Measurements from ENCODE around the gene TRAF3IP1. TPM values are rescaled to one million over a fixed set of nuclear protein-coding genes. Genes with fewer than 3 reads are reported as not detected.

The TRAF3IP1 gene
- total RNA-seq, 2 experiments from 2014 or later: 5.1 to 6.9 TPM

- no peaks in the 10 kb centered on the region for H3K36me3 Mint-ChIP-seq (ENCODE audit: low read depth)
- no peak for TF ChIP-seq CTCF (IDR thresholded peaks at IDR 0.05)
These were observed 16.2 kb upstream of the TRAF3IP1 start for GRCh38 chr2:238304116-238304515.

GRCh38 chr2:238305092-238305862 is 15.0 kb upstream of the TRAF3IP1 start:
- H3K36me3 ChIP-seq (ENCODE audit: insufficient read depth, low read length): no peaks in the 10 kb centered on the region
- H3K9me3 ChIP-seq (ENCODE audit: control insufficient read depth in 1 of 2, insufficient read depth in 1 of 2, low read length in 2 of 2): no peaks in the 10 kb centered on the region
- H3K27ac ChIP-seq (ENCODE audit: low read depth in 1 of 2, low read length in 2 of 2): no peak overlapping the region
- H3K36me3 Mint-ChIP-seq (ENCODE audit: low read depth): no peaks in the 10 kb centered on the region
- H3K4me1 Mint-ChIP-seq (ENCODE audit: low read depth): no peaks in the 10 kb centered on the region
- peaks cover 0 to 4% of the 10 kb centered on the region in 2 experiments for H3K27me3 ChIP-seq (ENCODE audit: control insufficient read depth in 1 of 2, insufficient read depth in 2 of 2, low read length in 2 of 2)
- no peak for DNase-seq
- H3K4me1 ChIP-seq (ENCODE audit: insufficient read depth, low read length): no peaks in the 10 kb centered on the region
- no peak overlapping the region for H3K27ac Mint-ChIP-seq
- no peak for TF ChIP-seq CTCF (IDR thresholded peaks at IDR 0.05)
- intact Hi-C loops (cut with DNase I, micrococcal nuclease): no loop called here
- peaks cover 6% of the 10 kb centered on the region for H3K27me3 Mint-ChIP-seq
- no peak overlapping the region for H3K4me3 ChIP-seq (ENCODE audit: low read length)
- no peak for ATAC-seq (ENCODE audit: poor library complexity)
- no peak overlapping the region for H3K4me3 Mint-ChIP-seq
- no peaks in the 10 kb centered on the region for H3K9me3 Mint-ChIP-seq
- ChIA-PET POLR2A (no interaction called here), CTCF (no interaction called here)

More at GRCh38 chr2:238304116-238304515, 16.2 kb upstream of the TRAF3IP1 start:
- ATAC-seq (ENCODE audit: poor library complexity) (no peak), DNase-seq (no peak)
- intact Hi-C loops (cut with DNase I, micrococcal nuclease): no loop called here
- Histone ChIP-seq H3K27me3 (ENCODE audit: control insufficient read depth in 1 of 2, insufficient read depth in 2 of 2, low read length in 2 of 2) (no peaks in the 10 kb centered on the region), H3K9me3 (ENCODE audit: control insufficient read depth in 1 of 2, insufficient read depth in 1 of 2, low read length in 2 of 2) (no peaks in the 10 kb centered on the region), H3K4me3 (ENCODE audit: low read length) (no peak overlapping the region), H3K27ac (ENCODE audit: low read depth in 1 of 2, low read length in 2 of 2) (no peak overlapping the region), H3K36me3 (ENCODE audit: insufficient read depth, low read length) (no peaks in the 10 kb centered on the region), H3K4me1 (ENCODE audit: insufficient read depth, low read length) (no peaks in the 10 kb centered on the region)
- H3K27ac Mint-ChIP-seq: no peak overlapping the region
- H3K27me3 Mint-ChIP-seq: peaks cover 5% of the 10 kb centered on the region
- no peaks in the 10 kb centered on the region for H3K4me1 Mint-ChIP-seq (ENCODE audit: low read depth)
- no peak overlapping the region for H3K4me3 Mint-ChIP-seq
- ChIA-PET CTCF (no interaction called here), POLR2A (no interaction called here)
- H3K9me3 Mint-ChIP-seq: no peaks in the 10 kb centered on the region

- ChIA-PET POLR2A (no interaction called here), CTCF (interaction anchor here (0.7 kb wide), 1 partner anchor 44 kb away, joined by 3 read pairs; no protein-coding TSS in a partner anchor)
- Histone ChIP-seq H3K36me3 (ENCODE audit: insufficient read depth, low read length) (no peaks in the 10 kb centered on the region), H3K9me3 (ENCODE audit: control insufficient read depth in 1 of 2, insufficient read depth in 1 of 2, low read length in 2 of 2) (no peaks in the 10 kb centered on the region), H3K27ac (ENCODE audit: low read depth in 1 of 2, low read length in 2 of 2) (no peak overlapping the region), H3K4me3 (ENCODE audit: low read length) (no peak overlapping the region), H3K4me1 (ENCODE audit: insufficient read depth, low read length) (no peaks in the 10 kb centered on the region), H3K27me3 (ENCODE audit: control insufficient read depth in 1 of 2, insufficient read depth in 2 of 2, low read length in 2 of 2) (peaks cover 0 to 6% of the 10 kb centered on the region in 2 experiments)
- Mint-ChIP-seq H3K27ac (no peak overlapping the region), H3K4me3 (no peak overlapping the region), H3K27me3 (peaks cover 6% of the 10 kb centered on the region), H3K36me3 (ENCODE audit: low read depth) (no peaks in the 10 kb centered on the region), H3K4me1 (ENCODE audit: low read depth) (no peaks in the 10 kb centered on the region), H3K9me3 (no peaks in the 10 kb centered on the region)
- intact Hi-C loops (cut with DNase I, micrococcal nuclease): no loop called here
- ATAC-seq (ENCODE audit: poor library complexity) (no peak), DNase-seq (no peak)
- no peak for TF ChIP-seq CTCF (IDR thresholded peaks at IDR 0.05)
These were observed 14.2 kb upstream of the TRAF3IP1 start for GRCh38 chr2:238305965-238306671.

All from CD4-positive, alpha-beta T cell (primary cell).